Measurements from ENCODE around the gene RAB6B. TPM values are rescaled to one million over a fixed set of nuclear protein-coding genes. Genes with fewer than 3 reads are reported as not detected.

Gene RAB6B
- polyA plus RNA-seq, 1 donor from 2014 or later: 57.5 TPM

GRCh38 chr3:133872781-133873180 lies 22.9 kb downstream of the RAB6B start:
- no peak overlapping the region for H3K4me2 ChIP-seq (ENCODE audit: low read length)
- no peak overlapping the region for H2AFZ ChIP-seq (ENCODE audit: low read depth, low read length)

GRCh38 chr3:133872161-133872560 lies 23.5 kb downstream of the RAB6B start:
- H3K79me2 ChIP-seq (replicated peaks; ENCODE audit: insufficient read depth, low read length): peaks cover 32% of the 10 kb centered on the region
- H2AFZ ChIP-seq (ENCODE audit: low read depth, low read length): no peak overlapping the region
- no peaks in the 10 kb centered on the region for H3K36me3 ChIP-seq (ENCODE audit: insufficient read depth, low read length)
- H3K4me3 ChIP-seq (ENCODE audit: low read length): no peak overlapping the region
- H3K9me3 ChIP-seq (ENCODE audit: low read length): no peaks in the 10 kb centered on the region
- H3K9me2 ChIP-seq (ENCODE audit: insufficient read depth, low read length): no peaks in the 10 kb centered on the region
- no peak overlapping the region for H3K4me2 ChIP-seq (ENCODE audit: low read length)
- no peak overlapping the region for H3K27ac ChIP-seq (ENCODE audit: low read length)
- no peak overlapping the region for H3K9ac ChIP-seq (ENCODE audit: low read length)
- TF ChIP-seq EP300 (conservative IDR thresholded peaks at IDR 0.05; ENCODE audit: poor library complexity, severe bottlenecking) (no peak), TAF1 (IDR thresholded peaks at IDR 0.05; ENCODE audit: low read depth) (no peak), POLR2AphosphoS5 (IDR thresholded peaks at IDR 0.05) (no peak), MXI1 (conservative IDR thresholded peaks at IDR 0.05; ENCODE audit: poor library complexity, severe bottlenecking) (no peak)
- H3K27me3 ChIP-seq (ENCODE audit: insufficient read depth, low read depth, low read length): no peaks in the 10 kb centered on the region
- no peaks in the 10 kb centered on the region for H4K20me1 ChIP-seq (ENCODE audit: insufficient read depth)
- no peaks in the 10 kb centered on the region for H3F3A ChIP-seq (ENCODE audit: insufficient read depth, low read length, poor library complexity, severe bottlenecking)

More at GRCh38 chr3:133872781-133873180, 22.9 kb downstream of the RAB6B start:
- H3K27me3 ChIP-seq (ENCODE audit: insufficient read depth, low read depth, low read length): no peaks in the 10 kb centered on the region
- no peaks in the 10 kb centered on the region for H4K20me1 ChIP-seq (ENCODE audit: insufficient read depth)
- TF ChIP-seq EZH2 (IDR thresholded peaks at IDR 0.05; ENCODE audit: borderline replicate concordance, insufficient read depth, low read length, poor library complexity, severe bottlenecking) (no peak), SMC3 (conservative IDR thresholded peaks at IDR 0.05; ENCODE audit: poor library complexity) (no peak), MXI1 (conservative IDR thresholded peaks at IDR 0.05; ENCODE audit: poor library complexity, severe bottlenecking) (no peak)
- peaks cover 32% of the 10 kb centered on the region for H3K79me2 ChIP-seq (replicated peaks; ENCODE audit: insufficient read depth, low read length)
- no peak overlapping the region for H3K4me3 ChIP-seq (ENCODE audit: low read length)
- no peaks in the 10 kb centered on the region for H3K36me3 ChIP-seq (ENCODE audit: insufficient read depth, low read length)
- no peak overlapping the region for H3K27ac ChIP-seq (ENCODE audit: low read length)
- no peaks in the 10 kb centered on the region for H3F3A ChIP-seq (ENCODE audit: insufficient read depth, low read length, poor library complexity, severe bottlenecking)
- H3K9ac ChIP-seq (ENCODE audit: low read length): no peak overlapping the region
- H3K9me3 ChIP-seq (ENCODE audit: low read length): no peaks in the 10 kb centered on the region
- H3K9me2 ChIP-seq (ENCODE audit: insufficient read depth, low read length): no peaks in the 10 kb centered on the region

- Histone ChIP-seq H3K9me2 (ENCODE audit: insufficient read depth, low read length) (no peaks in the 10 kb centered on the region), H4K20me1 (ENCODE audit: insufficient read depth) (no peaks in the 10 kb centered on the region), H3K79me2 (replicated peaks; ENCODE audit: insufficient read depth, low read length) (peaks cover 26% of the 10 kb centered on the region), H2AFZ (ENCODE audit: low read depth, low read length) (no peak overlapping the region), H3K27ac (ENCODE audit: low read length) (no peak overlapping the region), H3K9me3 (ENCODE audit: low read length) (no peaks in the 10 kb centered on the region), H3K4me3 (ENCODE audit: low read length) (no peak overlapping the region), H3K27me3 (ENCODE audit: insufficient read depth, low read depth, low read length) (no peaks in the 10 kb centered on the region), H3K36me3 (ENCODE audit: insufficient read depth, low read length) (no peaks in the 10 kb centered on the region), H3F3A (ENCODE audit: insufficient read depth, low read length, poor library complexity, severe bottlenecking) (no peaks in the 10 kb centered on the region), H3K9ac (ENCODE audit: low read length) (no peak overlapping the region), H3K4me2 (ENCODE audit: low read length) (no peak overlapping the region)
- no peak for TF ChIP-seq REST (IDR thresholded peaks at IDR 0.05; ENCODE audit: borderline replicate concordance)
- no peak for TF ChIP-seq EZH2 (IDR thresholded peaks at IDR 0.05; ENCODE audit: borderline replicate concordance, insufficient read depth, low read length, poor library complexity, severe bottlenecking)
- no peak for TF ChIP-seq MXI1 (conservative IDR thresholded peaks at IDR 0.05; ENCODE audit: poor library complexity, severe bottlenecking)
- no peak for TF ChIP-seq TAF1 (IDR thresholded peaks at IDR 0.05; ENCODE audit: low read depth)
- no peak for TF ChIP-seq SMC3 (conservative IDR thresholded peaks at IDR 0.05; ENCODE audit: poor library complexity)
- TF ChIP-seq EP300 (conservative IDR thresholded peaks at IDR 0.05; ENCODE audit: poor library complexity, severe bottlenecking): no peak
- no peak for TF ChIP-seq RAD21 (conservative IDR thresholded peaks at IDR 0.05)
- no peak for TF ChIP-seq POLR2AphosphoS5 (IDR thresholded peaks at IDR 0.05)
- TF ChIP-seq CTCF (IDR thresholded peaks at IDR 0.05; ENCODE audit: poor library complexity, severe bottlenecking): no peak
Measured at GRCh38 chr3:133871368-133872090, 24.2 kb downstream of the RAB6B start.
